Stomach (tissue), 9 donors: Measurements from ENCODE around the gene WFS1. TPM values are rescaled to one million over a fixed set of nuclear protein-coding genes. Genes with fewer than 3 reads are reported as not detected.

Source experiments
- DNase-seq, 2 donors: peaks; one replicate each; pipeline versions ENCODE4 v3.0.0 to v3.0.0-alpha.2; 2013 to 2019
- H3K27ac ChIP-seq, 5 donors: fragments of 200-600 bp in 4 of 5; sonication (generic) in 4 of 5; one replicate each; pipeline ENCODE4 v1.5.1; 2013 to 2019; ENCODE audit warnings: mild to moderate bottlenecking in 1 of 5, moderate library complexity in 1 of 5
- H3K27me3 ChIP-seq, 3 donors: fragments of 200-600 bp; sonication (generic); one replicate each; pipeline ENCODE4 v1.5.1; 2017 to 2019; ENCODE audit warnings: mixed run types in 1 of 3
- H3K36me3 ChIP-seq, 4 donors: fragments of 200-600 bp; sonication (generic); 1 replicate in 3 of 4; 2 replicates in 1 of 4; pipeline ENCODE4 v1.5.1; 2016 to 2019
- H3K4me1 ChIP-seq, 4 donors: fragments of 200-600 bp; sonication (generic); one replicate each; pipeline ENCODE4 v1.5.1; 2016 to 2019
- H3K4me3 ChIP-seq, 4 donors: fragments of 200-600 bp; sonication (generic) in 3 of 4; one replicate each; pipeline ENCODE4 v1.5.1; 2016 to 2019; ENCODE audit warnings: mild to moderate bottlenecking in 1 of 4
- H3K9me3 ChIP-seq, 4 donors: fragments of 200-600 bp; sonication (generic); one replicate each; pipeline ENCODE4 v1.5.1; 2016 to 2019
- EP300 ChIP-seq: sonication (generic); formaldehyde crosslinking; IDR thresholded peaks from one replicate; pipeline ENCODE4 v1.6.1; 2017; ENCODE audit warnings: antibody characterized with exemption
- POLR2A ChIP-seq, 4 donors: fragments of 450-650 bp; IDR thresholded peaks; one replicate each; pipeline ENCODE4 v1.6.1; 2016; ENCODE audit warnings: antibody characterized with exemption in 4 of 4, control low read depth in 2 of 4, mild to moderate bottlenecking in 1 of 4, moderate library complexity in 1 of 4
- POLR2AphosphoS5 ChIP-seq, 3 donors: sonication (generic); formaldehyde crosslinking; IDR thresholded peaks; one replicate each; pipeline ENCODE4 v1.6.1; 2016; ENCODE audit warnings: antibody characterized with exemption in 3 of 3
- WGBS, 5 donors: extraction: QIAGEN DNeasy Blood & Tissue Kit in 3 of 5; methylation state at CpG; one replicate each; pipeline versions ENCODE4 v1.1.5 to v1.1.7; 2013 to 2018; 5-methylcytosine and 5-hydroxymethylcytosine counted together
- intact Hi-C: fragments of 100-400 bp; cut with DNase I; formaldehyde crosslinking; loops from one replicate; pipeline ENCODE4 v1.15.1; 2023; ENCODE audit warnings: low total_unique reads
- polyA plus RNA-seq, 3 donors: library from polyadenylated mRNA; stranded (reverse); fragments of 200-250 nt; gene quantifications; one replicate each; pipeline ENCODE4 v1.2.3, GENCODE V29; 2013
- total RNA-seq, 5 donors: library from RNA; depleted of rRNA; stranded (reverse); fragments of >200 nt; gene quantifications; one replicate each; pipeline versions ENCODE4 v1.1.0 to v1.2.3, GENCODE V29; 2014 to 2016
- TF ChIP-seq, protein P1 (sequence below), 7 experiments: fragments of 450-650 bp in 4 of 7; fragments of 200-600 bp in 3 of 7; sonication (generic) in 3 of 7; IDR thresholded peaks; one replicate each; pipeline ENCODE4 v1.5.1; 2016 to 2019; ENCODE audit warnings: antibody characterized with exemption in 7 of 7, control low read depth in 2 of 7, mild to moderate bottlenecking in 1 of 7
- donor health status: healthy with polysubstance abuse.
- donor health status: Bipolar disorder and iron deficiency.
- donor health status: healthy.

Gene WFS1
- total and polyA plus RNA-seq, 8 donors, result 4.1 to 60.7 (median 15.1) TPM

- DNase-seq, result no peak
- Histone ChIP-seq H3K4me1 (no peaks in the 10 kb centered on the region), H3K27me3 (peaks cover 0 to 54% (median 0%) of the 10 kb centered on the region in 3 donors), H3K9me3 (no peaks in the 10 kb centered on the region), H3K4me3 (no peak overlapping the region), H3K36me3 (no peaks in the 10 kb centered on the region), H3K27ac (no peak overlapping the region)
- 74 to 79% (median 79%) methylated on average over 4 of the region's 4 CpGs for WGBS, 5 donors
- intact Hi-C loops, result no loop called here
- TF ChIP-seq POLR2AphosphoS5 (IDR thresholded peaks at IDR 0.05) (no peak), EP300 (no peak), POLR2A (IDR thresholded peaks at IDR 0.05) (no peak)
- TF ChIP-seq, protein P1, sequence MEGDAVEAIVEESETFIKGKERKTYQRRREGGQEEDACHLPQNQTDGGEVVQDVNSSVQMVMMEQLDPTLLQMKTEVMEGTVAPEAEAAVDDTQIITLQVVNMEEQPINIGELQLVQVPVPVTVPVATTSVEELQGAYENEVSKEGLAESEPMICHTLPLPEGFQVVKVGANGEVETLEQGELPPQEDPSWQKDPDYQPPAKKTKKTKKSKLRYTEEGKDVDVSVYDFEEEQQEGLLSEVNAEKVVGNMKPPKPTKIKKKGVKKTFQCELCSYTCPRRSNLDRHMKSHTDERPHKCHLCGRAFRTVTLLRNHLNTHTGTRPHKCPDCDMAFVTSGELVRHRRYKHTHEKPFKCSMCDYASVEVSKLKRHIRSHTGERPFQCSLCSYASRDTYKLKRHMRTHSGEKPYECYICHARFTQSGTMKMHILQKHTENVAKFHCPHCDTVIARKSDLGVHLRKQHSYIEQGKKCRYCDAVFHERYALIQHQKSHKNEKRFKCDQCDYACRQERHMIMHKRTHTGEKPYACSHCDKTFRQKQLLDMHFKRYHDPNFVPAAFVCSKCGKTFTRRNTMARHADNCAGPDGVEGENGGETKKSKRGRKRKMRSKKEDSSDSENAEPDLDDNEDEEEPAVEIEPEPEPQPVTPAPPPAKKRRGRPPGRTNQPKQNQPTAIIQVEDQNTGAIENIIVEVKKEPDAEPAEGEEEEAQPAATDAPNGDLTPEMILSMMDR (IDR thresholded peaks at IDR 0.05), result no peak
Measured at GRCh38 chr4:6258741-6259140, 10.9 kb upstream of the WFS1 start.

- Histone ChIP-seq H3K36me3 (no peaks in the 10 kb centered on the region), H3K4me1 (no peaks in the 10 kb centered on the region), H3K27ac (no peak overlapping the region), H3K9me3 (no peaks in the 10 kb centered on the region), H3K27me3 (peaks cover 0 to 47% (median 0%) of the 10 kb centered on the region in 3 donors), H3K4me3 (no peak overlapping the region)
- 73 to 86% (median 78%) methylated on average over 8 of the region's 8 CpGs for WGBS, 5 donors
- intact Hi-C loops, result no loop called here
- no peak for DNase-seq
- TF ChIP-seq, protein P1 (IDR thresholded peaks at IDR 0.05), result no peak
- TF ChIP-seq POLR2A (IDR thresholded peaks at IDR 0.05) (no peak), EP300 (no peak), POLR2AphosphoS5 (IDR thresholded peaks at IDR 0.05) (no peak)
Measured at GRCh38 chr4:6259886-6260285, 9.8 kb upstream of the WFS1 start.

DNA sequence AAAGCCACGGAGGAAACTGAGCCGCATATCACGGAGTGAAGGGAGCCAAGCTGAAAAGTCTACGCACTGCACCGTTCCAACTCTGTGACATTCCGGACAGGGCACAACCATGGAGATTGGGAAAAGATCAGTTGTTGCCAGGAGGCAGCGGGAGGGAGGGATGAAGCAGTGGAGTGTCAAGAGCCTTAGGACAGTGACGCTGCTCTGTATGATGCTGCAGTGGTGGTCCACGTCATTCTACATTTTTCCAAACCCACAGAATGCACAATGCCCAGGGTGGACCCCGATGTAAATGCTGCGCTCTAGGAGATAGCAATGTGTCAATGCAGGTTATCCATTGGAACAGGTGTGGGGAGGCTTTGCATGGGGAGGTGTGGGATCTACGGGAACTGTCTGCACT is 7.5 kb upstream of the WFS1 start:
- H3K9me3 ChIP-seq, result no peaks in the 10 kb centered on the region
- no peak for DNase-seq
- 81 to 90% (median 86%) methylated on average over 12 of the region's 12 CpGs for WGBS, 5 donors
- no peaks in the 10 kb centered on the region for H3K4me1 ChIP-seq
- H3K27me3 ChIP-seq, result peaks cover 0 to 29% (median 0%) of the 10 kb centered on the region in 3 donors
- H3K36me3 ChIP-seq, result no peaks in the 10 kb centered on the region
- TF ChIP-seq POLR2AphosphoS5 (IDR thresholded peaks at IDR 0.05) (no peak), EP300 (no peak), POLR2A (IDR thresholded peaks at IDR 0.05) (no peak)
- TF ChIP-seq, protein P1 (IDR thresholded peaks at IDR 0.05), result no peak
- intact Hi-C loops, result no loop called here
- no peak overlapping the region for H3K4me3 ChIP-seq
- H3K27ac ChIP-seq, result no peak overlapping the region

DNA sequence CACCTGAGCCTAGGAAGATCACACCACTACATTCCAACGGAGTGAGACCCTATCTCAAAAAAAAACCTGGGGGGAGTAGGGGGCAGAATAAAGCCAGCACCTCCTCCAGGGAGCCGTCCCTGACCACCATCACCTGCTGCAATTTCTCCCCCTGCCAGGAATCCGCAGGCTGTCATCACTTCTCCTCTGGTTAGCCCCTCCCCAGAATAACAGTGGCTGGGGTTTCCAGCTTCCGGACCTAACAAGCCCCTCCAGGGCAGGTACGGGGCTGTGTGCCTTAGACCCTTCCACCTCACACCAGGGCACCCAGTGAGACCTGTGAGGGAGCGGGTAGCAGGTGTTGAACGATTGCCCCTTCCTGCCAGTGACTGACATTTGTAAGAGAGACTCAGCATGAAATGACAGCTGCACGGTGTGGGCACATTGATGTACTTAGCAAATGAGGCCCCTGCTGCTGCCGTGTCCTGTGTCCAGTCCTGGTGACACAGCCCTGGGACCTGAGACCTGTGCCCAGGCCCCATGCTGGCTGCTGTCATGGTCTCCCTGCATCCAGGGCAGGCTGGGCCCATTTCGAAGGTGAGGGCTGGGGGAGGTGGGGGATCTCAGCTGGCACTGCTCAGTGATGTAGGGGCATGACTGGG is 6.7 kb upstream of the WFS1 start:
- H3K27ac ChIP-seq, result no peak overlapping the region
- intact Hi-C loops, result no loop called here
- 69 to 76% (median 72%) methylated on average over 6 to 10 of the region's 10 CpGs for WGBS, 5 donors
- no peaks in the 10 kb centered on the region for H3K36me3 ChIP-seq
- no peak for TF ChIP-seq POLR2AphosphoS5 (IDR thresholded peaks at IDR 0.05)
- TF ChIP-seq POLR2A (IDR thresholded peaks at IDR 0.05), result no peak
- TF ChIP-seq, protein P1 (IDR thresholded peaks at IDR 0.05), result no peak
- TF ChIP-seq EP300, result no peak
- H3K27me3 ChIP-seq, result peaks cover 0 to 25% (median 0%) of the 10 kb centered on the region in 3 donors
- no peaks in the 10 kb centered on the region for H3K9me3 ChIP-seq
- DNase-seq, result no peak
- H3K4me1 ChIP-seq, result no peaks in the 10 kb centered on the region
- no peak overlapping the region for H3K4me3 ChIP-seq
